Measurements from ENCODE around the gene IPO4.

IPO4 gene

DNA sequence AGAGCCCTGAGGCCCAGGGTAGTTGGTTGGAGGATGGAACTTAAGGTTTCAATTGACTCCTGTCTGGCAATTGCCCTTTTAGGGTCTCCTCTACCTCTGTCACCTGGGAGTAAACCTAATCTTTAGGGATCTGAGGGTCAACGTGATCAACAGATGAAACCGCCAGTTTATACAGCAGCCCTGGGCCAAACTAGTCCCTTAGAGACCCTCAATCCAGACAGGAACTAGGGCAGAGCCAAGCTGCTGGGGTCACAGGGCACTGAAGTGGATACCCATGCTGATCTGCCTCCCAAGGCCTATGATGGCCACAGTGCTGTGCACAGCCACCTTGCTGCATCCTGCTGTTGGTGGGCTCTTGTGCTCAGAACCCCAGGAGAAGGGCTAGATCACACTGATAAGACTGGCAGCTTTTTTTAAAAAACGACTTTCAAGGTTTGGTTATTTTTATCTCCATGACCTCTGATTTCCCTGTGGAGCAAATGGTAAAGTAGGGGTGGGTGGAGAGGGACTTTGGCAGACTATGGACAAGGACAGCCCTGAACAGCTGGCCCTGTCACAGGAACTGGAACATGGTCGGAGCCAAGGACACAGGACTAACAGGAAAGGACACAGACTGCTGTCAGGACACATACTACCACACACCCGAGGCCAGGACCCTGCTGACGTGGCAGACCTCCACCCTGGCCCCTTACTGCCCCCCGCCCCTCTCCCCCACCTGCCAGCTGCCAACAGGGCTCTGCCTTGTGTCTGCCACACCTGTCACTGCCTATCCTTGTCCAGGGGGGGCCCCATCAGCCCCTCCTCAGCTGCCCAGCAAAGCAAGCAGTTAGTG is 57.7 kb downstream of the IPO4 start:
- peak; percentile 61 for DNase-seq

DNA sequence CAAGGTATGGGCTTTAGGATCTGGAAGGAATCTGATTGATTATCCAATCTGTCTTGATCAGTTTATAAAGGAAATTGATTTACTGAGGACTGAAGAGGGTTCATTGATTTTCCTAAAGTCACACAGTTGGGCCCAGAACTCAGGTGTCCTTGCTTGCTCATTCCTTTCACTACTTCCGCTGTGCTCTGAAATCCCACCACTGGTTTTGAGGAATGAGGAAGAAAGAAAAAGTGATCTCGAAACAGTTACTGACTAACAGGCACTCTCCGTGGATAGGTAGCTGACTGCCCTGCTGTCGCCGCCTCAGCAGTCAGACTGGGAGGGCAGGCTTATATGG is 58.3 kb downstream of the IPO4 start, which contains the start of gene FITM1:
Gene FITM1, plus strand, starts transcription at position 280 of the 337 bp plus-strand sequence. CDS start 905 bp downstream, outside the sequence.
- DNase-seq: no peak

All from SHP77 treated with DMSO at 0.1 percent for 48 hours (cell line).